B cell (primary cell): Measurements from ENCODE around the gene MEIKIN. TPM values are rescaled to one million over a fixed set of nuclear protein-coding genes. Genes with fewer than 3 reads are reported as not detected.

ENCODE experiments used
- ATAC-seq: fragments of 200-7000 bp; cut with Tn5 transposase; one replicate; pipeline ENCODE4 v1.10.0; 2021; ENCODE audit warnings: low read depth, mild to moderate bottlenecking, moderate number of reproducible peaks, moderate library complexity
- CTCF ChIA-PET: fragments of 350-600 bp; sonication (Branson Sonifier 250); formaldehyde crosslinking; loops from one replicate; lab custom pipeline; 2021; ENCODE audit warnings: antibody characterized with exemption, inconsistent platforms; lab: Charles Lee
- POLR2A ChIA-PET: fragments of 350-600 bp; sonication (Branson Sonifier 250); formaldehyde crosslinking; loops from one replicate; lab custom pipeline; 2021; ENCODE audit warnings: antibody characterized with exemption; lab: Charles Lee
- DNase-seq: peaks from one replicate; pipeline ENCODE4 v3.0.0; 2013
- H2AFZ ChIP-seq: 2 replicates; pipeline ENCODE4 v1.6.1; 2012; ENCODE audit warnings: mild to moderate bottlenecking, low read depth, low read length; ENCODE audit not compliant: insufficient read depth, poor library complexity, severe bottlenecking
- H3K27ac ChIP-seq, 2 donors: 1 replicate in 1 of 2; 2 replicates in 1 of 2; pipeline ENCODE4 v1.5.1; 2012 to 2013; ENCODE audit warnings: low read length in 2 of 2, mild to moderate bottlenecking in 2 of 2, moderate library complexity in 1 of 2
- H3K27me3 ChIP-seq, 4 experiments: fragments of 200-600 bp in 1 of 4; sonication (generic) in 1 of 4; replicated peaks in 1 of 4; 1 replicate in 2 of 4; 2 replicates in 2 of 4; pipeline versions ENCODE4 v1.6.1 to v1.7.0; 2013 to 2016; ENCODE audit warnings: low read length in 3 of 4, mild to moderate bottlenecking in 2 of 4, mixed read lengths in 1 of 4, moderate library complexity in 1 of 4; ENCODE audit not compliant: insufficient read depth in 4 of 4, control insufficient read depth in 3 of 4; ENCODE audit errors: control extremely low read depth in 1 of 4
- H3K36me3 ChIP-seq, 2 experiments: replicated peaks in 1 of 2; 1 replicate in 1 of 2; 2 replicates in 1 of 2; pipeline versions ENCODE4 v1.6.1 to v1.7.1; 2013; ENCODE audit warnings: low read length in 1 of 2; ENCODE audit not compliant: insufficient read depth in 2 of 2, control insufficient read depth in 1 of 2; ENCODE audit errors: control extremely low read depth in 1 of 2, extremely low read depth in 1 of 2
- H3K4me1 ChIP-seq, 2 donors: fragments of 200-600 bp in 1 of 2; sonication (generic) in 1 of 2; 1 replicate in 1 of 2; 2 replicates in 1 of 2; pipeline versions ENCODE4 v1.5.1 to v1.6.1; 2013 to 2017; ENCODE audit warnings: low read length in 2 of 2; ENCODE audit not compliant: control insufficient read depth in 2 of 2, insufficient read depth in 2 of 2
- H3K4me2 ChIP-seq: replicated peaks from 2 replicates; pipeline ENCODE3; 2012; ENCODE audit warnings: mild to moderate bottlenecking, low read depth, low read length; ENCODE audit not compliant: poor library complexity, severe bottlenecking
- H3K4me3 ChIP-seq, 5 experiments: fragments of 200-600 bp in 1 of 5; sonication (generic) in 1 of 5; 1 replicate in 3 of 5; 2 replicates in 2 of 5; pipeline versions ENCODE4 v1.5.1 to v1.7.0; 2011 to 2016; ENCODE audit warnings: low read length in 4 of 5, mild to moderate bottlenecking in 4 of 5, low read depth in 2 of 5, control low read depth in 1 of 5, moderate library complexity in 1 of 5; ENCODE audit not compliant: insufficient read depth in 1 of 5; ENCODE audit errors: control extremely low read depth in 1 of 5, extremely low read depth in 1 of 5
- H3K79me2 ChIP-seq: fragments of 200-600 bp; sonication (generic); one replicate; pipeline ENCODE4 v1.6.0; 2016; ENCODE audit warnings: low read length; ENCODE audit not compliant: control insufficient read depth, insufficient read depth
- H3K9ac ChIP-seq: fragments of 200-600 bp; sonication (generic); 2 replicates; pipeline ENCODE4 v1.6.1; 2017; ENCODE audit warnings: mild to moderate bottlenecking, low read length, moderate library complexity
- H3K9me3 ChIP-seq, 3 donors: one replicate each; pipeline versions ENCODE4 v1.6.1 to v1.7.1; 2013; ENCODE audit warnings: low read length in 2 of 3; ENCODE audit not compliant: control insufficient read depth in 2 of 3, insufficient read depth in 1 of 3; ENCODE audit errors: control extremely low read depth in 1 of 3
- H4K20me1 ChIP-seq: 2 replicates; pipeline ENCODE4 v1.6.0; 2012; ENCODE audit warnings: mild to moderate bottlenecking, low read length; ENCODE audit not compliant: insufficient read depth, control insufficient read depth, poor library complexity, severe bottlenecking
- H3K27ac Mint-ChIP-seq: one replicate; pipeline ENCODE4 v1.8.0; 2021; ENCODE audit warnings: mixed read lengths
- H3K27me3 Mint-ChIP-seq: one replicate; pipeline ENCODE4 v1.8.0; 2021; ENCODE audit warnings: mixed read lengths
- H3K4me1 Mint-ChIP-seq: one replicate; pipeline ENCODE4 v1.8.0; 2021; ENCODE audit warnings: mixed read lengths
- H3K4me3 Mint-ChIP-seq: one replicate; pipeline ENCODE4 v1.8.0; 2021; ENCODE audit warnings: mixed read lengths
- H3K9me3 Mint-ChIP-seq: one replicate; pipeline ENCODE4 v1.8.0; 2022; ENCODE audit warnings: mixed read lengths; ENCODE audit not compliant: insufficient read depth
- CTCF ChIP-seq: fragments of 200-600 bp; IDR thresholded peaks from one replicate; pipeline ENCODE4 v1.8.0; 2022; ENCODE audit warnings: antibody characterized with exemption, mild to moderate bottlenecking
- EZH2 ChIP-seq: IDR thresholded peaks from 2 replicates; pipeline ENCODE4 v1.6.1; 2012; ENCODE audit warnings: borderline replicate concordance, low read depth, mild to moderate bottlenecking, moderate library complexity, low read length; ENCODE audit not compliant: insufficient read depth, poor library complexity, severe bottlenecking
- WGBS: methylation state at CpG from one replicate; pipeline ENCODE4 v1.1.5; 2013; ENCODE audit warnings: missing lambda C conversion rate; ENCODE audit not compliant: insufficient coverage; 5-methylcytosine and 5-hydroxymethylcytosine counted together
- intact Hi-C: fragments of 100-400 bp; cut with micrococcal nuclease; formaldehyde crosslinking; loops from one replicate; pipeline ENCODE4 v1.10.0; 2022
- polyA plus RNA-seq: library from polyadenylated mRNA; depleted of rRNA; stranded (reverse); fragments of >200 nt; gene quantifications from 2 replicates; pipeline ENCODE4 v1.2.3, GENCODE V29; 2012
- total RNA-seq, 2 donors: library from RNA; stranded (reverse); fragments of 120-200 nt in 1 of 2; gene quantifications; 1 replicate in 1 of 2; 2 replicates in 1 of 2; pipeline versions ENCODE4 v1.2.3 to v1.2.4, GENCODE V29; 2013 to 2022

MEIKIN gene
- total and polyA plus RNA-seq, 2 donors (not counting 1 experiment from before 2014, with no cell fraction given) = not detected

DNA sequence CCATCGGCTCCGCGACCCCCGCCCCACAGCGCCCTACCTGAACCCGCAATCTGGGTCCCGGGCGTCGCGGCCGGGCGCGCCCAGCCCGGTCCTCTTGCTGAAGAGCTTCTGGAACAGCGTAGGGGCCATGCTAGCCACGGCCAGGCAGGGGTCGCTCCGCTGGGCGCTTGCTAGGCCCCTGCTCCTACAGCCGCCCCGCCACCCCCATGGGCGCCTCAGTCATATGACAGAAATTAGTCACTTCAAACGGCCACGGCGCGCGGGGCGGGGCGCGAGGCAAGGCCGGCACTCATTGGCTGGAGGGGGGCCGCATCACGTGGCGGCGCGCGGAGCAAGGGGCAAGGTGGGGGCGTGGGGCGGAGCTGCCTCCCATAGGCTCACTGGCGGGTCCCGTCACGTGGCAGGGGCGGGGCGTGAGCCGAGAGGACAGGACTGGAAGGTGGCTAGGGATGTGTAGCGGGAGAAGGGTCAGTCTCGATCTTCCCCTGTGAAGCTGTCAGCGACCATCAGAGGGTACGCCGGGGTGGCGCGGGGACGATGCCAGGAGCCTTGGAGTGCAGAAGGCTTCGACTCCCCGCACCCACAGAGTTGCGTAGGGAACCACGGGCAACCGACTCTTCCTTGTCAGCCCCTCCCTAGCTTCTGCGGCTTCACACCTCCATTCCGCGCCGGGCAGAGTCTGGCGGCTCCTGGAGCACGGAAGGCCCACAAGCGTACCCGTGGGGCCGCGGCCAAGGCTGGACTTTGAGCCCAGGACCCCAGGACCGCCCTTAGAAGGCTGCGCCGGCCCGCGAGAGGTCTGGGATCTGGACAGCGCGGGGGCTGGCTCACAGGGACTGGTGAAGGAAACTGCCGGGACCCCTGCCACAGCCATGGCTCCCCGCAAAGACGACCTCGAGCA lies 148.4 kb downstream of the MEIKIN start, which contains the start of gene FNIP1:
TSS of gene FNIP1 (minus strand) at position 225 of the 901 bp plus-strand sequence. CDS start at position 129, 96 bp downstream.
- H3K4me2 ChIP-seq = peak within 1 kb of the TSS; percentile 99
- no peaks in the 10 kb centered on the region for H3K27me3 ChIP-seq
- DNase-seq (peak; percentile 98), ATAC-seq (peak; percentile 93)
- TF ChIP-seq EZH2 (no peak), CTCF (no peak)
- peak within 1 kb of the TSS; percentile 99 for H2AFZ ChIP-seq
- no peaks in the 10 kb centered on the region for H3K9me3 Mint-ChIP-seq
- under 1% methylated on average over 79 of the region's 79 CpGs for WGBS
- H3K27ac Mint-ChIP-seq = peak within 1 kb of the TSS; percentile 96
- H3K4me1 Mint-ChIP-seq = peaks cover 40% of the 10 kb centered on the region
- H3K79me2 ChIP-seq = peaks cover 56% of the 10 kb centered on the region
- H3K4me3 ChIP-seq = peak within 1 kb of the TSS; percentile 66 to 82 (median 76)
- H3K36me3 ChIP-seq = no peaks in the 10 kb centered on the region
- POLR2A ChIA-PET = interaction anchor here (0.7 to 1.6 kb wide), 6 partner anchors 9 to 164 kb away, joined by 3 to 10 read pairs (median 3); partner anchors contain the start of gene RAPGEF6
- peak within 1 kb of the TSS; percentile 82 to 100 for H3K27ac ChIP-seq
- peak within 1 kb of the TSS; percentile 98 for H3K4me3 Mint-ChIP-seq
- H3K9me3 ChIP-seq = no peaks in the 10 kb centered on the region
- CTCF ChIA-PET = interaction anchor here (0.9 to 2.1 kb wide), 2 partner anchors 150 to 207 kb away, joined by 6 to 10 read pairs; no protein-coding TSS in a partner anchor
- peak within 1 kb of the TSS; percentile 99 for H3K9ac ChIP-seq
- intact Hi-C loops = loop anchor here (1.0 to 10.0 kb wide), 6 partner anchors 52 to 626 kb away; partner anchors contain the start of genes LYRM7 and RAPGEF6
- no peaks in the 10 kb centered on the region for H3K27me3 Mint-ChIP-seq
- peaks cover 15 to 21% of the 10 kb centered on the region in 2 donors for H3K4me1 ChIP-seq
- peaks cover 15% of the 10 kb centered on the region for H4K20me1 ChIP-seq
